HL-60/S4 treated with phorbol 12-myristate 13-acetate at 8.2 ng/mL for 4 days and 3 days (cell line): ENCODE measurements around the gene HERPUD2.
"Not testable (repeated sequence)": the region's sequence is repeated elsewhere in the genome, so short reads cannot be mapped to it uniquely, and the experiment has no call there.

ENCODE experiments used
- in situ Hi-C: fragments of 300-500 bp; cut with MboI; formaldehyde crosslinking; loops from 2 replicates; pipeline ENCODE4 v1.15.0; 2022; ENCODE audit warnings: low sequenced_read_pairs

Gene HERPUD2

DNA sequence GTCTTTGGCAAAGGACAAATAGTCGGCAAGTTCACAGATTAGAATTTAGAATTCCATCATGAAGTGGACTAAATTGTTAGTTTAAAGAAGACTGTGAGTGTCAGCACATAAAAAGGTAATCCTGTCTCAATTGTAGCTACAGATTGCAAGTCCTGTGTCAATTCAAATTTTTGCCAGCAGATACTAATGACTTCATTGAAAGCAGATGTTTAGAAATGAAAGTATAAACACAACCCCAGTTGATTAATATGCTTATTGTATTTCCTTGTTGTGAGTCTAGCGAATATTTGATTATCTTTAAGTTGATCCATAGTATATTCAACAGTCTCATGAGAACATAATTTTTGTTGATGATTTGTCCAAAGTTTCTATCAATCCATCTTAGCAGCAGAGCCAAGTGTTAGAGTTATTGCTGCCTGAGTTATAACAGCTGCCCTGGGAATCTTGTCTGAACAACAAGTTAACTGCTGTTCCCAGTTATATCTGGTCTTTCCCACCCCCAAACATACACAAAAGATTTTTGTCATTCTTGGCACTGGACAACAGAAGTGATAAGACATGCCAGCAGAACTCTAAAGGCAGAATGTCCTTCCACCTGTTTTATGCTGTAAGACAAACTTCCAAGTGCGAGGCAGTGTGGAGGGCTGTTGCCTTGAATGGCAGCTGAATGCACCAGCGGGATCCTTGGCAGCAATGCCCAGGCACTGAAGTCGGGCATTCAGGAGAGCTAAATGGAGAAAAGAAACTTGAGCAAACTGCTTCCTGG, 21.3 kb upstream of the HERPUD2 start:
- in situ Hi-C loops, result loop anchor here (25.0 kb wide), 1 partner anchor 171 kb away; no protein-coding TSS in a partner anchor

DNA sequence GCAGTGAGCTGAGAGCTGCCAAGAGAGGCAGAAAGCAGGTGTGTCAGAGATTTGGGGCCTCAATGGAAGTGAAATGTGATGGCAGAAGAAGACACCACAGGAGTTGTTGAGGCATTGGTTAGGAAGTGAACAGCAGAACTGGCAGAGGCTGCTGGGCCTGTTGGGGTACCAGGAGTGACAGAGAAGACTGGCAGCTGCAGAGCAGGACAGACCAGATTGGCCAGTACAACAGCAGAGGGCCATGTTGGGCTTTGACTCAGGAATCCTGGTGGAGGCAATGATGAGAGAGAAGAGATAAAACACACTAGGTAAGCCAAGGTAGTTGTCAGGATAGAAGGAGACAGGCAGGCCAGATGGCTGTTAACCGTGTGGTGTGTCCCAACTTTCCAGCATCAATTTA, 19.9 kb upstream of the HERPUD2 start:
- in situ Hi-C loops, result loop anchor here (25.0 kb wide), 1 partner anchor 172 kb away; no protein-coding TSS in a partner anchor

GRCh38 chr7:35714407-35714806, 19.5 kb upstream of the HERPUD2 start:
- in situ Hi-C loops, result loop anchor here (25.0 kb wide), 1 partner anchor 173 kb away; no protein-coding TSS in a partner anchor

GRCh38 chr7:35712563-35713226, 17.8 kb upstream of the HERPUD2 start:
- in situ Hi-C loops, result loop anchor here (25.0 kb wide), 1 partner anchor 175 kb away; no protein-coding TSS in a partner anchor

GRCh38 chr7:35707422-35707821, 12.5 kb upstream of the HERPUD2 start:
- in situ Hi-C loops, result loop anchor here (25.0 kb wide), 1 partner anchor 180 kb away; no protein-coding TSS in a partner anchor

DNA sequence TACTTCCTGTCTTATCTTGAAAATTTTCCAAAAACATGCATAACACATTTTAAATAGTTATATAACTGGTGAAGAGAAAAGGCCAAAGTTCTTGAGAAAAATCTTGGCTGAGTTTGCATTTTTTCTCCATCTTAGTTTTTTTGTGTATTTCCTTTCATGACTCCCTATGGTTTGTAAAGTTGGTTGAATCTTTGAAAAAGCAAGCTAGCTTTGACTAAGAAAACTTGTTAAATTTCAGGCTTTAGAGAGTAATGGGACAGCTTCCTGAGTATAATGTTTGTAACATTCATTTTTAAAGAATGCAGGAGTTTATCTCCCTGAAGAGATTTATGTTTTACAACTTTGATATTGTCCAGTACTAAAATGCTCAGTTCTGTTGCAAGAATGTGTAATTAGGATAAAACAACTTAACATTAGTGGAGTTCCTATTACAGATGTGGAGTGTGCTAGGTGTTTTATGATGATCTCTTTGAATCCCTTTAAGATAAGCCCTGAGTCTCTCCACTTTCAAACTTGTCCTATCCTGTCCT, 11.1 kb upstream of the HERPUD2 start:
- in situ Hi-C loops, result loop anchor here (25.0 kb wide), 1 partner anchor 181 kb away; no protein-coding TSS in a partner anchor

DNA sequence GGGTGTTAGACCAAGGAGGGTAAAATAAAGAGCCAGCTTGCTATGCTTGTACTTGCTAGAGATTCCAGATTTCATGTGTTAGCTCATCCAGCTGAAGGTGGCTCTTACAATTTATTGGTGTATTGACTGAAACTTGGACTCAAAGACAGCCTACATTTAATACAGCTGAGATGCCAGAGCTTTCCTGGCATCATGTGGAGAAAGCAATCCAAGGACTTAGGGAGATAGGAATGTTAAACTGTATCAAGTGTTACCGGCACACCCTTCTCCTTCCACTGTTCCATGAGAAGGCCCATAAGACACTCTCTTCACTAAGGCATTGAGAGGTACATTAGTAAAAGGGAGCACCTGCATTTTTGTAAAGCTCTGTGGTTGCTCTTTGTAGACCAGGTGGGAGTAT, 9.3 kb upstream of the HERPUD2 start:
- in situ Hi-C loops, result loop anchor here (25.0 kb wide), 1 partner anchor 183 kb away; no protein-coding TSS in a partner anchor

- in situ Hi-C loops, result loop anchor here (25.0 kb wide), 1 partner anchor 185 kb away; no protein-coding TSS in a partner anchor
Measured at GRCh38 chr7:35702541-35702940, 7.6 kb upstream of the HERPUD2 start.

- in situ Hi-C loops, result loop anchor here (25.0 kb wide), 1 partner anchor 186 kb away; no protein-coding TSS in a partner anchor
Measured at GRCh38 chr7:35701287-35701900, 6.5 kb upstream of the HERPUD2 start.

GRCh38 chr7:35700865-35701264, 5.9 kb upstream of the HERPUD2 start:
- in situ Hi-C loops, result loop anchor here (25.0 kb wide), 1 partner anchor 186 kb away; no protein-coding TSS in a partner anchor

GRCh38 chr7:35700333-35700732, 5.4 kb upstream of the HERPUD2 start:
- in situ Hi-C loops, result loop anchor here (25.0 kb wide), 1 partner anchor 187 kb away; no protein-coding TSS in a partner anchor

GRCh38 chr7:35699796-35700305, 4.9 kb upstream of the HERPUD2 start:
- in situ Hi-C loops, result loop anchor here (25.0 kb wide), 1 partner anchor 187 kb away; no protein-coding TSS in a partner anchor

GRCh38 chr7:35698382-35698781, 3.4 kb upstream of the HERPUD2 start:
- in situ Hi-C loops, result not testable (repeated sequence)

DNA sequence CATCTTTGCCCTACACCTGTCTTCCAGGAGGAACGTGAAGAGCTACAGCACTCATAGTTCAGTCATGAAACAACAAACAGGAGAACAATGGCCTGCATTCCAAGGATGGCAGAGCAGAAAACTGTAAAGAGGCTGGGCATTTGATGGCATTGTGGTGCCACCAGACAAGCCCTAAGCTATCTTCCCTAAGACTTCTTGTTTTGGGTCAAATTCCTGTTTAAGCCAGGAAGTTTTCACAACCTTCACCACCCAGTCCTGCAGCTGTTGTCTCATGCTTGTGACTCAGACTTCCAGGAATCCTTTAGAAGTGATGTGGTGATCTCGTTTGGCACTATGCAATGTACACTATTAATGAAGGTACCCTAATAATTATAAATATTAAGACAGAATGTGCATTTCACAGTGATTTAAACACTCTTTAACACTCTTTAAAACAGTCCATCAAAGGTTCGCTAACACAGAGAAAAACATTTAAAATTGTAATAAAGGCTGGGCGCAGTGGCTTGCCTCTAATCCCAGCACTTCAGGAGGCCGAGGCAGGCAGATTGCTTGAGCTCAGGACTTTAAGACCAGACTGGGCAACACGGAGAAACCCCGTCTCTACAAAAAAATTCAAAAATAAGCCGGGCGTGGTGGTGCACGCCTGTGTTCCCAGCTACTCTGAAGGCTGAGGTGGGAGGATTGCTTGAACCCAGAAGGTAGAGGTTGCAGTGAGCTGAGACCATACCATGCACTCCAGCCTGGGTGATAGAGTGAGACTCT, 2.7 kb upstream of the HERPUD2 start:
- in situ Hi-C loops, result no loop called here

- in situ Hi-C loops, result no loop called here
Measured at GRCh38 chr7:35695987-35696386, 1.1 kb upstream of the HERPUD2 start.

- in situ Hi-C loops, result no loop called here
Measured at GRCh38 chr7:35695473-35695850, 527 bp upstream of the HERPUD2 start.

DNA sequence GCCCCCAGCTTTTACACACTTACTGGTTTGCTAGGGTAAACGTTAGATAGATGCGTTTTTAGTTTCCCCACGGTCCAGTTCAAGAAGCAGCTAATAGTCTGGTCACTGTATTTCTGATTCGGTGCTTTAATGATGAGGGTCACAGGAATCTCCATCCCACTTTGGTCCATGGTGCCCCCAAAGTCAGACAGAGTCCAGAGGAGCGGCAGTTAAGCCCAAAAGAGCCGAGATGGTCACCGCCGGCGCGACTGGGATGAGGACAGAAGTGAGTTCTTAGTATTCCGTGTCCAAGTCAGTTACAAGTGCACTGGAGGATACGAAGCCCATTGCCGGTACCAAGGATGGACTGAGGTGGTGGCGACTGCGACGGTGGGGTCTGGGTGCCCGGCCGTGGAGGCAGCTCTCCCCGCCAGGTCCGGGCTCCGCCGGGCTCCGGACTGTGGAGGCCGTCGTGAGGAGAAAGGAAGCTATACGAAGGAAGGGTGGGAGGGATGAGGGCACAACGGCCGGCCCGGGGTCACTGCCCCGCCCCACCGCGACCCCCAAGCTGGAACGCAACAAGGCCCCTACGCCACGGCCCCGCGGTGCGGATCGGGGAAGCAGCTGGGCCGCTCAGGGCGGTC, 663 bp downstream of the HERPUD2 start:
- in situ Hi-C loops, result no loop called here

- in situ Hi-C loops, result no loop called here
Measured at GRCh38 chr7:35691827-35692307, 3.1 kb downstream of the HERPUD2 start.

- in situ Hi-C loops, result no loop called here
Measured at GRCh38 chr7:35691366-35691765, 3.6 kb downstream of the HERPUD2 start.
